ENCODE data around the gene SKI. TPM values are rescaled to one million over a fixed set of nuclear protein-coding genes. Genes with fewer than 3 reads are reported as not detected.

Gene SKI
- total RNA-seq, 1 experiment from 2014 or later, result 16.5 TPM

DNA sequence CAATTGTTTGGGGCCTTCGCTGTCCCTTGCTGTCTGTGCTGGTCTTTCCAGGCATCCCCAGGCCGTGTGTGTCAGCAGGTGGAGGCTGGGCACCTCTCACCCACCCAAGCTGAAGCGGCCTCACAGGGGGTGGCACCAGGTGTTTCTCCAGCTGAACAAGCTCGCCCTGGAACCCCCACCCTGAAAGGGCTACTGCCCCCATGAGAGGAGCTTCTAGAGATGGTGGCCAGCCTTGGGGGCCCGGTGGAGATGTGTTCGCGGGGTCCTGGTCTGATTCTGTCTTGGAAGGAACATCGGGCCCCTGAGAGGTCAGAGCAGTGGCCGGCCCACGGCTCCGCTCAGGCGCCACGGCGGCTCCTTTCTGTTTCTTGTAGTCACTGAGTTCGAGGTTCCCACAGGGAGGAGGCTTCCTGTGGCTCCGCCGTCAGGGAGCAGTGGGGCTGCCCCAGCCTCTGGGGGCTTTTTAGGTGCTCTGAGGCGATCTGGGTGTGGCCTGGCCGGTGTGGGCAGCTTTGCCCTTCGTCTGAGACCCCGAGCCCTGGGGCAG, 46.9 kb downstream of the SKI start:
- no peak for DNase-seq (ENCODE audit: low read depth)

GRCh38 chr1:2275796-2276536, 47.8 kb downstream of the SKI start:
- peak; percentile 26 for DNase-seq (ENCODE audit: low read depth)

DNA sequence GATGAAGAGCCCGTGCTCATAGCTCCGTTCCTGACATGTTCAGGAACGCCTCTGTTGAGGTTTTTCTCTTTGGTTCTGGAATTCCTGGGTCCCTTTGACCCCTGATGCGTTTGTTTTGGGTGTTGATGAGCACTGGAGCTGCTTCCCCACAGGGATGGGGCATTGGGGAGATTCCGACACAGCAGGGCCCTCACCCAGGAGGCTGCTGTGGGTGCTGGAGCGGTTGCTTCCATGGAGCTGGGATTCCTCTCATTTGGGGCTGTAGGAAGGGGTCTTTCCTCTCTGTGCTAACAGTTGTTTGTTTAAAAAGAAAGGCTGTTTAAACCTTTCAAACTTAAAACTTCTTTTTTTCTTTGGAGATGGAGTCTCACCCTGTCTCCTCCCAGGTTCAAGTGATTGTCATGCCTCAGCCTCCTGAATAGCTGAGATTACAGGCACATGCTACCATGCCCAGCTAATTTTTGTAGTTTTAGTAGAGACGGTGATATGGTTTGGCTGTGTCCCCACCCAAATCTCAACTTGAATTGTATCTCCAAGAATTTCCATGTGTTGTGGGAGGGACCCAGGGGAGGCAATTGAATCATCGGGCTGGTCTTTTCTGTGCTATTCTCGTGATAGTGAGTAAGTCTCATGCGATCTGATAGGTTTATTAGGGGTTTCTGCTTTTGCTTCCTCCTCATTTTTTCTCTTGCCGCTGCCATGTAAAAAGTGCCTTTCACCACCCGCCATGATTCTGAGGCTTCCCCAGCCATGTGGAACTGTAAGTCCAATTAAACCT, 48.9 kb downstream of the SKI start:
- DNase-seq (ENCODE audit: low read depth), result peak; percentile 63

DNA sequence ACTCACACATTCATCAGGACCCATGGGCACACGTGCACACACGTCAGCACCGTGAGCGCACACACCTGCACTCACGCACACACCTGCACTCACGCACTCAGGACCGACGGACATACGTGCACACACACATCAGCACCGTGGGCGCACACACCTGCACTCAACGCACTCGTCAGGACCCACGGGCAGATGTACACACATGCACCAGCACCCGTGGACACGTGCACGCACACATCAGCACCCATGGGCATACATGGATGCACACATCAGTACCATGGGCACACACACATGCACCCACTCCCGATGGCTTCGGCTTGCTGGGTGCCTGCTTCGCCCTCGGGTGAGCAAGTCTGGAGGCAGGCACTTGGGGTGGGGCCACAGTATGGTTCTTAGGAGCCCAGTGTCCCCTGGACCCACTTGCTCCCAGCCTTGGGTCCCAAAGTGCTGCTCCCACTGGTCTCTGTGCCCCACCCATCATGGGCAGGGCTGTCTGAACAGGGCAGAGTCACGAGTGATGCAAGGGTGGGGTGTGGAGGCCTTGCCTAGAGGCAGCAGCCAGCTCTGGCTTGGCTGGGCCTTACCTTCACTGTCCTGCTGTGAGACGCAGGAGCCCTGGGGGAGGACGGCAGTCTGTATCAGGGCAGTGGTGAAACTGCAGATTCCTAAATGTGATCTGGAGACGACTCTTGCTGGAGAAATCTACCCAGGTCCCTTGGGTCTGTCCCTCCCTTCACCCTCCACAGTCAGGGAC, 49.8 kb downstream of the SKI start:
- DNase-seq (ENCODE audit: low read depth), result no peak

GRCh38 chr1:2278591-2279209, 50.6 kb downstream of the SKI start:
- DNase-seq (ENCODE audit: low read depth), result no peak

- peak; percentile 50 for DNase-seq (ENCODE audit: low read depth)
Observed at GRCh38 chr1:2279210-2279639, 51.1 kb downstream of the SKI start.

DNA sequence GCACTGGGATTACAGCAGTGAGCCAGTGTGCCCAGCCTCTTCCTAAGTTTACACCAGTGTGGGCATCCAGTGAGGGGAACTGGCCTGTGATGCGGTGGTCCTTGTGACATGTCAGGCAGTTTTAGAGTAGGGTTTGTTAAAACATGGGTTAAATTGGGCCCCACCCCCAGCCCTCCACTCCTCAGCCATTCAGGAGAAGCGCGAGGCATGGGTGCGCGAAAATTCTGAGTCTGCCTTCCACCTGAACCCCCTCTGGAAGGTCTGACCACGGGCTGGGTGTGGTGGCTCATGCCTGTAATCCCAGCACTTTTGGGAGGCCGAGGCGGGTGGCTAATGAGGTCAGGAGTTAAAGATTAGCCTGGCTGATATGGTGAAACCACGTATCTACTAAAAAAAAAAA, 51.7 kb downstream of the SKI start:
- no peak for DNase-seq (ENCODE audit: low read depth)

GRCh38 chr1:2282556-2283270, 54.6 kb downstream of the SKI start:
- DNase-seq (ENCODE audit: low read depth), result no peak

GRCh38 chr1:2283371-2283990, 55.4 kb downstream of the SKI start:
- no peak for DNase-seq (ENCODE audit: low read depth)

- no peak for DNase-seq (ENCODE audit: low read depth)
Observed at GRCh38 chr1:2283991-2284895, 56.1 kb downstream of the SKI start.

GRCh38 chr1:2284932-2285331, 56.8 kb downstream of the SKI start:
- no peak for DNase-seq (ENCODE audit: low read depth)

DNA sequence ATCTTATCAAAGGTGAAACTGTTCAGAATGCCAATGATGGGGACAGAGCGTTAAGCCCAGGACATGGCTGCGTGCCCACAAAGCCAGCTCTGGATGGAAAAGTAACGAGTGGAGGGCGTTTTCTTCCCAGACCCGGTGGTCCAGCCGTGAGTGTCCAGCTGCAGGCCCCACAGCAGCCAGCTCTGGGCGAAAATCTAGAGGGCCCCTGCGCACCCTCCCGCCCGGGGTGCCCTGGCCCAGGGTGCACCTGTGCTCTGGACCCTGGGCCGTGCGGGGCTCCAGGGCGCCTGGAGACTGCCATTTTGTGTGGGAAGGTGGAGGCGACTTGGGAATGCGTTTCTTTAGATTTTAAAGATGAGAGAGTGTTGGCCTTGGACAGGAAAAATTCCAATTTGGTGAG, 58.8 kb downstream of the SKI start:
- DNase-seq (ENCODE audit: low read depth), result no peak

DNA sequence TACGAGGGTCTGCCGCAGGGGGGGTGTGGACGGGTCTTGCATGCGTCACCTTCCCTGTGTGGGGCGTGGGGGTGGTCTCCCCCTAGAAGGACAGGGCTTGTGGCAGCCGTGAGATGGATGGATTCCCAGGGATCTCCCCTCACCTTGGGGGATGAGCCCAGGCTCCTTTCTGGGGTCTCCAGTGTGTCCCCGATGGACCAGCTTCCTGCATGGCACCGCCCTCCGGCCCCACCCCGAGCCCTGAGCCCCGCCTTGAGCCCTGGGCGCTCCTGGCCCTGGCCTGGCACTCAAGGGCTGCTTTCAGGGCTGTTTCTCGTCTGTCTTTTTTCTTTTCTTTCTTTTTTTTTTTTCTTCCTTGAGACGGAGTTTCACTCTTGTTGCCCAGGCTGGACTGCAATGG, 59.5 kb downstream of the SKI start:
- DNase-seq (ENCODE audit: low read depth), result no peak

DNA sequence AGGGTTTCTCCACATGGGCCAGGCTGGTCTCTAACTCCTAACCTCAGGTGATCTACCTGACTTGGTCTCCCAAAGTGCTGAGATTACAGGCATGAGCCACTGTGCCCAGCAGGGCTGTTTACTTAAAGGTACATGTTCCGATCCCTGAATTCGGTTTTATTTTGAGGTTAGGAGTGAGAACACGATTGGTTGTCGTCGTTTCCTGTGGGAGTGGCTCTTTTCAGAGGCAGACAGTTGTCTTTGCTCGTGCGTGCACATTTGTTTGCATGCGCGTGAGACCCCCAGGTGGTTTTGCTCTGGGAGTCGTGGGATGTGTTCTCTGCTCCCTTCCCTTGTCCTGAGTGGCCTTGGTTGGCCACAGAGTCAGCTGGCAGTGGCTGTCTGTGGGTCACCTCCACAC, 60.2 kb downstream of the SKI start:
- no peak for DNase-seq (ENCODE audit: low read depth)

GRCh38 chr1:2288816-2289536, 60.9 kb downstream of the SKI start:
- no peak for DNase-seq (ENCODE audit: low read depth)

DNA sequence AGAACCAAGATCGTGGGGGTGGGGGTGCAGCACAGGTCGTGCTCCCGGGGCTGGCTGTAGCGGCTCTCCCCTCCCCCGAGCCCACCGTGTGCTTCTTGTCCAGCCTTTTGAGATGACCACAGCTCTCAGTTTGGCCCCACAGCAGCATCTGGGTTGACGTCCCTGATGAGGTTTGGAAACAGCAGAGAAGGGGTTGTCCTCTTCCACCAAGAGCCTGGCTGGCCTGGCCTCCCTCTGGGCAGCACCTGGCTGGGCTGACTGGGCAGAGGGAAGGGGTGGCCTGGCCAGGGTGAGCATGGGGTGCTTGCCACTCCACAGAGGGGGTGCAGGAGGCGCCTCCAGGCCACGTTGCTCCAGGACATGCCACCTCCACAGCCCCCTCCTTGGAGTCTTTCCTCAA, 61.5 kb downstream of the SKI start:
- DNase-seq (ENCODE audit: low read depth), result no peak

- DNase-seq (ENCODE audit: low read depth), result peak; percentile 49
Observed at GRCh38 chr1:2290171-2290578, 62.1 kb downstream of the SKI start.

GRCh38 chr1:2290595-2291510, 62.7 kb downstream of the SKI start:
- DNase-seq (ENCODE audit: low read depth), result peak; percentile 99

All from LHCN-M2 (cell line).